ENCODE measurements around the gene HORMAD2.

The HORMAD2 gene

DNA sequence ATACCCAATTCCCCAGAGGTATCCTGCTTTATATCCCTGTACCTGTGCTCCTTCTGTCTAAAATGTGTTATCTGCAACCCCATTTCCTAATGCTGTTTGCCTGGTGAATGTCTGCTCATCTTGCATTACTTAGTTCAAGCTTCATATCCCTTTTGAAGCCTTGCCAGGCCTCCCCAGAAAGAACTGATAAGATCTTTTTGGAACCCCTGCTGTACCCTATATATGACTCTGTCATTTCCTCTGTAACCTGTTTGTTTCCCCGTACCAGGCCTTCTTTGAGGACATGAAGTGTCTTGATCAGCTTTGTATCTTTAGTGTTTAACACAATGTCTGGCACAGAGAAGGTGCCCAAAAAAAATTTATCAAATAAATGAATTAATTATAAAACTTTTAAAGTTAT is 88.7 kb downstream of the HORMAD2 start:
- DNase-seq (ENCODE audit: low read depth), result no peak

DNA sequence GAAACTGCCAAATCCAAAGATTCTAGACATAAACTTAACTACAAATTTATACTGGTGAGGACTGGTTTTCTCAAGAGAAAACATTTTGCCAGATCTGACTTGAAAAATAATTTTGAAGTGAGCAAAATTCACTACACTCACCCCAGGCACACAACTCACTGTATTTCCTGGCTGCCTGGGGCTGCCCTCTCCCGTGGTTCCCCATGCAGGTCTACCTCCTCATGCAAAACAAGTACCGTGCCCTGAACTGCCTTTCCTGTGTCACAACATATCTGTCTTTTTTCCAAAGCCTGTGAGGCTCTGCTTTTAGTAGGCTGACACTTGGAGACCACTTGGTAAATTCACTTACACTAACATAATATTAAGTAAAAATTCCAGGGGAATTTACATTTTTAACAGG is 89.9 kb downstream of the HORMAD2 start:
- no peak for DNase-seq (ENCODE audit: low read depth)

DNA sequence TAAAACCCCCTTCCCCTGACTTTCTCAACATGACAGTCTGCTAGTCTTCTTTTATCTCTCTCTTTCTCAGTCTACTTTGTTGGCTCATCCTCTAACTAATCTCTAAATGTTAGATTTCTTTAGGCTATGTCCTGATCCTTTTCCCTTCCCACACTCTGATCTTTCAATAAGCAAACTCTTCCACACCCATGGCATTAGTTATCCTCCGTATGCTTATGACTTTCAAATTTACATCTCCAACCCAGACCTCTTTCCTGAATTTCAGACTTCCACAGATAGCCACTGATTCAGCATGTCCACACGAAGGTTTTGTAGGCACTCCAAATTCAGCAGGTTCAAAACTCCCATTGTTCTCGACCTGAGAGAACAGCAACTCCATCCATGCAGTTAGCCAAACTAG is 90.7 kb downstream of the HORMAD2 start:
- no peak for DNase-seq (ENCODE audit: low read depth)

DNA sequence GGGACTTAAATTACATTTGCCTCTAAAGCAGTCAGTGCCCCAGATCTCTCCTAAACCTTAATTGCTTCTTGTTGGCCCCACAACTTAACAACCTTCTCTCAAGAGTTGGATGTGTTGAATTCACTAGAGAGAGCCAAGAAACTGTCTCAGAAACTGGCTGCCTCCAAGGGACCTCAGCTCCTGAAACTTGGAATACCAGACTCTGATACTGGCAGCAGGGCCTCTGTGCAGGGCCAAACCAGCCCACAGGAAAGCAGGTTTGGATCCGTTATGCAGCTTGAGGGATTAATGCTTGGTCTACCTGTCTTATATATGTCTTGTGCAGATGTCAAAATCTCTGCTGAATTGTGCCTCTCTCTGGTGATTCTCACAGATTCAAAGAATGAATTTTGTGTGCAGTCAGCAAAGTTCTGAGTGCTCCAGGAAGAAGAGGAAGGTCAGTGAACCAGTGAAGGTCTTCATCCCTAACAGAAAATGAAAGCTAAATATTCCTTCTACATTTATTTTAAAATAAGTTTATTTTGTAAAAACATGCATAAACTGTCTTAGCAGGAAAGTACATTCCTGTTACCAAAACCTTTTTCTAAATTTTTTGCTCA is 95.5 kb downstream of the HORMAD2 start:
- no peak for DNase-seq (ENCODE audit: low read depth)

DNA sequence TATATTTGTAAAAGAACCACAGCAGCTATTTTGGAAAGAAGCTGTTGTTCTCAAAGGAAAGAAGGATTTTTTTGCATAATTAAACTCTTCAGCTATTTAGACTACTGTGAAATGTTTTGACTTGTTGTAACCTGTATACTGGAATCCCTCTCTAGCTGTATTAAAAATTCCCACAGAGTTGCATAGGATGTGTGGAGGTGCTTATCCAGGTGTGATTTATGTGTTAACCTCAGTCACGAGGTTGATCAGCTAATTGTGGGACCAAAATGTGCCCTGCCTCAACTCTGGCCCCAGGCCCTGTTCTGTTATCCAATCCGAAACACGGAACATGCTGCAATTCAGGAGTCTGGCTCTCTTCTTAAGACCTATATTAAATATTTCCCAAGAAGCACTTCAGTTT is 96.2 kb downstream of the HORMAD2 start:
- DNase-seq (ENCODE audit: low read depth), result no peak

DNA sequence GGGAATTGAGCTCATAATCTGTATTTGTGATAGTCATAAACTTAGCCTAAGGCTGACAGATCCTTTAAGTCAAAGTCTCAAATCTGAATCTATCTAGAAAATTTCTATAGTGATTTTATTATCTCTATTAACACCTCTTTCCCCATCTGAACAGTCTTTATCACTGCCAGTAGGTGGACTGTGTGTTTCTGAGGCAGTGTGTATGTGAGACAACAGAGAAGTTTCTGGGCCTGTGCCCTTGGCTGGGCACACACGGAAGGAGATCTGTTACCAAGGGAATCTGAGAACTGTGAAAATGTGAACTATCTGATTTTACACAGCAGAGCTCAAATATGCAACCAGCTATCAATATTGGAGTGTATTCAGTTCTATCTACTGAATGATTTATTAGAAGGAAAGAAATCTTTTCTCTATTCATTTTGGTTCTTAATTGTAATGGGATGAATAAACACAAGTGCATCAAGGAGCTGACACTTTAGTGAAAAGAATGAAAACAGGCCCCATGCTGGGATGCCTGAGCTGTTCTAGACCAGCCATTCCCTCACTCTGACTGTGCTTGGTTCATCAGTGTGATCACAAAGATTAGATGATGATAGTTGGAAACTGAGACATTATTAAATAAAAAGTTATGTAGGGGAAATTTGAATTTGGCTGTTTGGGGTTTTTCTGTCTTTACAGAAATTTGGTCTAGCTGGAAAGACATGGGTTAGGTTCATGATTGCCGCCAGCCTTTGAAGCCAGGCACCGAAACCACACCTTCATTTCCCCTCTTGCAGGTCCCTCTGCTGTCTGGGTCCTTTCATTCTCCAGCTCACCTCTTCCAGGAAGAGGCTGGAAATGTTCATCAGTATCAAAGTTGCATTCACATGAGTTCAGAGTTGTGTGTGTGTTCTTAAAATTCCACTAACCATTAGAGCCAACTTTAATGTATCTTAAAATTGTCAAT is 98.2 kb downstream of the HORMAD2 start:
- DNase-seq (ENCODE audit: low read depth), result no peak

DNA sequence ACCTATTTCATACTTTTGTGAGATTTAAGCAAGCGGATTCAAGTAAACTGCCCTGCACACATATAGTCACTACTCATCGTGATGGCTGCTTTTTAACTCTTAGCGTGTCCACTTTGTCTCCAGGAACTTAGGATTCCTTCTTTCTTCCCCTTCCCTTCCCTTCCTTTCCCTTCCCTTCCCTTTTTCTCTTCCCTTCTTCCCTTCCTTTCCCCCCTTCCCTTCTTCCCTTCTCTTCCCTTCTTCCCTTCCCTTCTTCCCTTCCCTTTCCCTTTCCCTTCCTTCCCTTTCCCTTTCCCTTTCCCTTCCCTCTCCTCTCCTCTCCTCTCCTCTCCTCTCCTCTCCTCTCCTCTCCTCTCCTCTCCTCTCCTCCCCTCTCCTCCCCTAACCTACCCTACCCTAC is 100.4 kb downstream of the HORMAD2 start:
- no peak for DNase-seq (ENCODE audit: low read depth)

DNA sequence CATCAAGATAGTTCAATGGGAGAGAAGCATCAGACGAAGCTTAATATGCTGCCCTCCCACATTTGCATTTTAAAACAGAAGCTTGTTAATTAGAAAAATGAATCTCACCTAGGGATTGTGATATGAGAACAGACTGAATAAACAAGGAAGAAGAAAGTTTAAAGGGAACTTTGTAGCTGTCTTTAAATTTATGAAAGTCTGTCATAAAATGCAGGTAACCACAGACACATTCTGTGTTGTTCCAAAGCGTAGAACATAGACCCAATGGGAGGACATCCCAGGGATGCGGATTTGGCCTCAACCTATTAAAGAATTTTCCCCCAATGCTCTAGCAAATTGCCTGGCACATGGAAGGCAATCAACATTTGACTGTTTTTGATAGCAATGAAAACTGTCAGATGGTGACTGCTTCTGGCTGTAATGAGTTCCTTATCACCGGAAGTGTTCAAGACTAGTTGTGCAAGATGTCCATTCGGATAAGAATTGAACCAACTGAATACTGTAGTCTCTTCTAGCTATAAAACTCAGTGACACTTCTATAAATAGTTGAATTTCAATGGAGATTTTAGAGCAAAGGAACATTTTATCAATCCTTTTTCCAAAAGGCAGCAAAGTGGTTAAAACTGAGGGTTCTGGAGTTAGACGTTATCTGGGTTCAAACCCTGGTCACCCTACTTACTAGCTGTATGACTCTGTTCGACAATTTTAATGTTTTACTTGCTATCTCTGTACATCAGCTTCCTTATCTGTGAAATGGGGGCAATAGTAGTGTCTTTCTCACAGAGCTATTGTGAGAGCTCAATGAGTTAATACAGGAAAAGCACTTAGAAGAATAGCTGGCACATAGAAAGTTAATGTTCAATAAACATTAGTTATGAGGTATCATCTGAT is 101.4 kb downstream of the HORMAD2 start:
- DNase-seq (ENCODE audit: low read depth), result no peak

DNA sequence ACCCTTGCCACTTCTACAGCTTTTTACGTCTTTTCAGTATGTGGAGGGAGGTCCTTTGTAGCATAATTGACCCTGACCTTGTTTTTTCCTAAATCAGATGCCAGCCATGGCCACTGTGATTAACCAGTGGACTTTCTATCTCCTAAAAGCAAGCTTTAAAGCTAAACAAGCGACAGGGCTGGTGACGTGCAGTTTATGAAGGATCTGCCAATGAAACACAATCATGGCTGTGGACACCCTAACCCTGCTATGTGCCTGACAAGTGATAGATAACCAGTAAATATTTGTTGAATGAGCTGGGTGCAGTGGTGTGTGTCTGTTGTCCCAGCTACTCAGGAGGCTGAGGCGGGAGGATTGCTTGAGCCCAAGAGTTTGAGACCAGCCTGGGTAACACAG is 102.1 kb downstream of the HORMAD2 start:
- DNase-seq (ENCODE audit: low read depth), result no peak

DNA sequence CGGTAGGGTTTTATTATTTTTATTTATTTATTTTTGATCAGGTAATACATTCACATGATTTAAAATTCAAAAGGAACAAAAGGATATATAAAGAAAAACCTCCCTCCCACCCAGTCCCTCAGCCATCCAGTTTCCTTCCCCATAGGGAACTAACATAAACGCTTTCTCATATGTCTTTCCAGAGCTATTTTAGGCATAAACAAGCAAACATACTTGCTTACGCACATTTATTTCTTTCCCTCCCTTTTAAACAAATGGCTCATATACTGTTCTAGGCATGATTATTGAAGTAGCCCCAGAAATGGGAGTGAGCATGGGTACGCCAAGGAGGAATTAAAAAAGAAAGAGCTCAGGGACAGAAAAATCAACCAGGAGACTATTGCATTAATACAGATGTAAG is 102.6 kb downstream of the HORMAD2 start:
- no peak for DNase-seq (ENCODE audit: low read depth)

DNA sequence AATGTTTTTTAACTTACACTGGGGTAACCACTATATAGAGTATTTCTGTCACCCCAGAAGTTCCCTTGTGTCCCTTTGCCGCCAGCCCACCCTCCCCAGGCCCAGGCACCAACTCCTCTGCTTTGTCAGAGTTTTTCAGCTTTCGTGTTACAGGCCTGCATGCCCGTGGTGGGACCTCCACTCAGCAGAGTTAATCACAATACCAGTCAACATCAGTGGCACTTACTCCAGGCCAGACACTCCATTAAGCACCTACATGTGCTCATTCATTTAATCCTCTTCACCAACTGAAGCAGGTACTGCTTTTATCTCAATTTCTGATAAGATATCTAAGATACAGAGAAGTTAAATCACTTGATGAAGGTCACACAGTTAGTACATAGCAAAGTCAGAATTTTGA is 103.0 kb downstream of the HORMAD2 start:
- DNase-seq (ENCODE audit: low read depth), result no peak

DNA sequence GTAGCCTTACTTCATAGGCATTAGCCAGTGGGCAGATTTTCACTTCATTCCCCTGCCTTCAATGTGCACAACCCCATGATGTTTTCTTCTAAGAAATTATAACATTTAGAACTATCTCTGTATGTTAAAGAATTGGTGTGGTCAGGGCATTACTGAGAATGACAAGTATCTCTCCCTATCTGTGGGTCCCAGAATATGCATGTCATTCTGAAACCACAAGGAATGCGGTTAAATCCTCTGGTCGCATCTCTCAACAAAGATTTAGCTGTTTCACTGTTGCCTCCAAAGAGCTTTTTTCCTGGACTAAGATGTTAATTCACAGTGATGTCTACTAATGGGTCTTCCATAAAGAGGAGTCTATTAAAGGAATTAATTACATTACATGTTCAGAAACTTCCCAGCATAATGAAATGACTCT is 103.6 kb downstream of the HORMAD2 start:
- DNase-seq (ENCODE audit: low read depth), result no peak

DNA sequence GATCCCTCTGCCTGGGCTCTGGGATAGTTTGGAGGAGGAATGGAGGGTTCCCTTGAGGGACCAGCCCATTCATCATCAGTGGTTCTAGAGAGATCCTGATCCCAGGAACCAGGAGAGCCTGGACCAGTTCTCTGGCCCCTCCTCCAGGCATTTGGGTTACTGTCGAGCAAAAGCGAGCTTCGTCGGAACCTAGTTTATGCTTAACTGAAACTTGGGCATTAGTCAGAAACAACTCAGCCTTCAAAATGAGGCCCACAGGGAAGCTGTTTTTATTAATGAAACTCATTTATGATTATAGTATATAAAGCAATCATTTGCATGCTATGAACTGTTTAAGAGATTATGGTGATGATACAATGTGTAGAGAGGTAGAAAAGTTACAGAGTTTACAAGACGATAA is 104.9 kb downstream of the HORMAD2 start:
- DNase-seq (ENCODE audit: low read depth), result no peak

DNA sequence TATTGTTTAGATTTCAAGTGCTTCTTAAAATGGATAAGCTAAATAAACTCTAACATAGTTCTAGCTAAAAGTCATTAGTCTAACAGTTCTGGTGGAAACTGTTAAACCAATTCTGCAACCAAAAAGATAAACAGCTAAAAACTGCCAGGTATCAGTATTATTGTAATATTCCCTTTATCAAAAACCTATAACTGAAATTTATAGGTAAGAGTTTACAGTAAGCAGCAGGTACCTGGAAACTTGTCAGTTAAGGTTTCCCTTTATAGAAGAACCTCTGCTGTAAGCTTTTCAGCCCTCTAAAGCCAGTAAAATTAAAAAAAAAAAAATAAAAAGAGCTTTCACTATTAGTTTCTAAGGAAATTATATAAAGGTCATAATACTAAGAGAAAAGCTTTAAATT is 105.3 kb downstream of the HORMAD2 start:
- no peak for DNase-seq (ENCODE audit: low read depth)

DNA sequence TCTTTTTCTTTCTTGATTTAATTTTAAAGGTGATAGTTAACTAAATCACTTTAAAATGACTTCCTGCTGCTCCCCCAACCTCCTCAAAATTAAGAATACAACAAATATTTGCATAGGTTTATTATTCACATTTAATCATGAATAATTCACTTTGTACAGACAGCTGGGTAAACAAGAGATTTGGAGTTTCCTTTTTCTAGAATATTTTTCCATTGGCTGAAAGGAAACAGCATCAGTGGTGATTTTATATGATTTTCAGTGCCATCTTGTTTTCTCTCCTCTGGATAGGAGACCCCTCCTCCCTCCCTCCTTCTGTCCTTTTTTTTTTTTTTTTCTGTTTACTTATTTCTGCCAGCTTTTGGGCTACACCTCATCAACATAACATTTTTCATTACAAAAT is 105.8 kb downstream of the HORMAD2 start:
- no peak for DNase-seq (ENCODE audit: low read depth)

DNA sequence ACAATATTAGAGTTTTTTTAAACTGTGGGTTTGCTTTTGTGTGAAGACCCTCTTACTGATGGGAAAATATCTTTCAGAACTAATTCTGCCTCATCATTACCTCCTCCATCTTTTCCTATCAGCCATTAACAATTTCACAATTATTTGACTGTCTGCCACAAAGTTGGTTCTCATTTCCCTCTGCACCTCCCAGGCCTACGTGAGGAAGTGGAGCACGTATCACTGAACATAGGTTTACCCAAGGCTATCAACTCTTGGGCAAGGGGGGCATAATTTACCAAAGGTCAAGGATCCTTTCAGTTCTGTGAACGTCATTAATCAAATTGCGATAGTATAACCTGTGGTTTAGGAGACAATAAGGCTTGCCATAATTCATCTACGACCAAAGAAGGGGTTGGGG is 106.2 kb downstream of the HORMAD2 start:
- no peak for DNase-seq (ENCODE audit: low read depth)

DNA sequence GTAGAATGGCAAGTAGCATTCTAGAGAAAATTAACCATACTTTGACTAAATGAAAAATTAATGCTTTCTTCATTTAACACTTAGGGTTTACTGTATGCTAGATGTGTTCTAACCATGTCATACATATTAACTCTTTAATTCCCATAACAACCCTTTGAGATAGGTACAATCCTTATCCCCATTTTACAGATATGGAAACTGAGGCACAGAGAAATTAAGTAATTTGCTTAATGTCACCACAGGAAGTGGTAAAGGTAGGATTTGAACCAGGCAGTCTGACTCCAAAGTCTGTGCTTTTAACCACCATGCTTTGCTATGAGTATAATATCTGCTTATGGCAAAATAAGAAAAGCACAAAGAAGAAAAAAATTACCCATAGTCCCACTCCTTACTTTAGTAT is 106.8 kb downstream of the HORMAD2 start:
- no peak for DNase-seq (ENCODE audit: low read depth)

DNA sequence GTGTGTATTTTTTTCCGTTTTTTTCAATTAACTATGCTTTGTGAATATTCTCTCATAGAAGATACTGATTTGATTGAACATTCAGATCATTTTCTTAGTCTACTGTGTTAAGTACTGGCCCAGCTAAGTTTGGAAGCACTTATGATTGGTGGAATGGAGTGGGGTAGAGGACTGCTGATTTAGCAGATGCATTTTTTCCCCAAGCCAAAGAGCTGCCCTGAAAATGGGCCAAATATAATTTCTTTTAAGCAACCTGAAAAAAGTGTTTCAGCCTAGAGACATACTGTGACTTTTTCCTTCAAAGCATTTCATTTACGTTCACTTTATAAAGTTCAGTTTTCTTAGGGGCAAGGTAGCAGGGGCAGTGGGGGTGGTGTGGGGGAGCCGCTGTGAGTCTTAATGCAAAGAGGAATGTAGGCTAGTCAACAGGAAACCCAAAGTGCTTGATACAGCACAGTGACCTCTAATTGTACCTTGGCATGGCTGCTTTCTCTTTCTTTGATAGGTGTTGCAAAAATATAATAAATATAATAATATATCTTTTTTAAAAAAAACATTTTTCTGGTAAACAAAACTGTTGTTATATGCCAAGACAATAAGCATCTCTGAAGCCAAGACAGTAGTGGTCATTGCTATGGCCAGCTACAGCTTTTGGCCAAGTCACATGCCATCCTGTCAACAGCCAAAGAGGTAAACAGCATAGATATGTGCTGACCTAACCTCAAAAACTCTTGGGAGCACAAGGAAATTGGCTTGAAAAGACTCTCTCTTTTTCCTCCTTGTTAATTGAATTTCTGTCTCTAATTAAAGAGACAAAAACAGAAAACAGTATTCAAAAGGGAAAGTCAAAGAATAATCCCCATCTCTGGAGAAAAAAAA is 107.5 kb downstream of the HORMAD2 start:
- DNase-seq (ENCODE audit: low read depth), result no peak

DNA sequence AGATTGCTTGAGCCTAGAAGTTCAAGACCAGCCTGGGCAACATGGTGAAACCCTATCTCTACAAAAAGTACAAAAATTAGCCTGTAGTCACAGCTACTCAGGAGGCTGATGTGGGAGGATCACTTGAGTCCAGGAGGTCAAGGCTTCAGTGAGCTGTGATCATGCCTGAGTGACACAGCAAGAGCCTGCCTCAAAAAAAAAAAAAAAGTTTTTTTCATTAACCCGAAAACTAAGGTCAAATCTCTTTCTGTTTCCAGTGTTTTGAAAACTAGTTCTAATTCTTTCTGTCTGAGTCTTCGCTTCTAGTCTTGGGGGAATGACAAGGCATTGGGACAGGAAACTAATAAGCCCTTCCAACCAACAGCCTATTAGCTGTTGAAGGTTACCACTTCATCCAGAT is 108.6 kb downstream of the HORMAD2 start:
- DNase-seq (ENCODE audit: low read depth), result no peak

DNA sequence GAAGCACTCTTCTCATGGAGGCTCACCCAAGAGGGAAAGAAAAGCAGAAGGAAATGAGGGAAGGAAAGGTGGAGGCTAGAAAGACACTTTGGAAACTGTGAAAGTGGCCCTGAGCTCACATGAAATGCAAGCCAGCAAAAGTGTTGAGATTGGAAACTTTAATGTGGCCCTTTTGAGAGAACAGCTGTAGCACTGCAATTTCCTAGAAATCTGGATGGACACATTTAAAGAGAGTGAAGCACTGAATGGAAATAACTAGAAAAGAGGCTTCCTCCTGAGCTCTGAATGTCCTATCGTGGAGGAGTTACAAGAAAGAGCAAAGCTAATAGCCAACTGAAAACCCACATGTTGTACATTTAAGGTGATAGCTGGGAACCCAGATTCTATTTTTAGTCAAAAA is 110.3 kb downstream of the HORMAD2 start:
- DNase-seq (ENCODE audit: low read depth), result no peak

DNA sequence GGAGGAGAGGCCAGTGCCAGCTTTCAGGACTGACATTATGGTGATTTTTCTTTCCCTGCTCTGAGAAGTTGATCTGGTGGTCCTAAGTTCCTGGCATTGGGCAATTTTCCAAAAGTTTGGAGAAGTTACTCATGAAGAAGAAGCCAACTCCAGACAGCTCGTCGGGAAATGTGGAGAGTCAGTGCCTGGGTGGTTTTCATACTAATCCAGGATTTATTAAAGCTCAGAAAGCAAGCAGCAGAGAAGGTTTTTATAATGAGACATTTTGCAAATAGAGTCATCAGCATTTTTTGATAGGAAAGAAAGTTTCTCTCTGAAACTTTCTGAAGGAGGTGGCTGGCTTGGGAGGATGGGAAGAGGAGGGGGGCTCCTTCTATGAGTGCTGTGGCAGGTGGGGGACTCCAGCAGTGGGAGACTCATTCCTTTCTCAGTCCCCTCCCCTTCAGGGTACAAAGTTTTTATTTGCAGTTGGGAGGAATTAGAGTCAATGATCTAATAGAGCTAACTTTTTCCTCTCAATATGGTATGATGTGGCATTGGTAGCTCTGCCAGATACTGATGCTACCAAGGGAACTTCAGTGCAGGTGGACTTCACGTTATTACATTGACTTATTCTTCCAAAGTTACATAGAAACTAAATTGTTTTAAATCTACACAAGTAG is 110.9 kb downstream of the HORMAD2 start:
- DNase-seq (ENCODE audit: low read depth), result no peak

Data from GM04504 (cell line).